HT-29 (cell line): ENCODE results near the gene SLC16A5. TPM values are rescaled to one million over a fixed set of nuclear protein-coding genes. Genes with fewer than 3 reads are reported as not detected.
"Not testable (repeated sequence)": the region's sequence is repeated elsewhere in the genome, so short reads cannot be mapped to it uniquely, and the experiment has no call there.

ENCODE experiments used
- DNase-seq: peaks from one replicate; pipeline ENCODE4 v3.0.0-alpha.2; 2015; ENCODE audit warnings: low spot score
- total RNA-seq: library from RNA; depleted of rRNA; stranded (reverse); fragments of >200 nt; shearing (Covaris generic); gene quantifications from 2 replicates; pipeline ENCODE4 v1.2.3, GENCODE V29; 2014

Gene SLC16A5
- total RNA-seq, 1 experiment from 2014 or later: 264 TPM

DNA sequence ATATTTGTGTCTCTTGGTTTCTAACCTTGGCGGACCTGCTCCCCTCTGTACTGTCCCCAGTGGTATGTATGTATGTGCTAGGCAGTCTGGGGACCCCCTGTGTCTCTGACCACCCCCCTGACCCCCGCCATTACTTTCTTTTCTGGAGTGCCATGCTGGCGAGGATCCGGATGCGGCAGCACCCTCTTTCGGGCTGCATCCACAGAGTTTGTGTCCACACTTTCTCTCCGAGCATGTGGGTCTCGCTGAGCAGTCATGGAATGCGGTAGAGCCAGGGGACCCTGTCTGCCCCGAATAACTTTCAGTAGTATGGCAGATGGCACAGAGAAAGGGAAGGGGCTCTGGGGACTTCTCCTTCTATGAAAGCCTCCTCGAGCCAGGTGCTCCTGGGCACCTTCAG is 23.7 kb upstream of the SLC16A5 start:
- no peak for DNase-seq

DNA sequence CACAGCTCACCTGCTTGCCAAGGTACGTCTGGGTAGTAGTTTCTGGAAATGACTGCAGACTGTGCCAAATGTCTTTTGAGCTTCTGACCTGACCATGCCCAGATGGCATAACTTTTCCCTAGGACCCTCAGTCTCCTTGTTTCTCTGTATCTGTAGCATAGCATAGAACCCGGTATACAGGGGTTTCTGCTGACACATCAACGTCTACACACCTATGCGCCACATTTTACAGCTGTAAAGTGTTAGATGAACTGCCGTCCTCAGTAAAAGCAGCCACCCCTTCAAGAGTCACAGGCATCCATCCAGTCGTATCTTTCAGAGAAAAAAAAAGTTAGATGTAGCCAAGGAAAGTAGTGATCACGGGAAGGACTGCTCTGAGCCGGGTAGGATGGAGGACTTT is 23.3 kb upstream of the SLC16A5 start:
- DNase-seq: no peak

DNA sequence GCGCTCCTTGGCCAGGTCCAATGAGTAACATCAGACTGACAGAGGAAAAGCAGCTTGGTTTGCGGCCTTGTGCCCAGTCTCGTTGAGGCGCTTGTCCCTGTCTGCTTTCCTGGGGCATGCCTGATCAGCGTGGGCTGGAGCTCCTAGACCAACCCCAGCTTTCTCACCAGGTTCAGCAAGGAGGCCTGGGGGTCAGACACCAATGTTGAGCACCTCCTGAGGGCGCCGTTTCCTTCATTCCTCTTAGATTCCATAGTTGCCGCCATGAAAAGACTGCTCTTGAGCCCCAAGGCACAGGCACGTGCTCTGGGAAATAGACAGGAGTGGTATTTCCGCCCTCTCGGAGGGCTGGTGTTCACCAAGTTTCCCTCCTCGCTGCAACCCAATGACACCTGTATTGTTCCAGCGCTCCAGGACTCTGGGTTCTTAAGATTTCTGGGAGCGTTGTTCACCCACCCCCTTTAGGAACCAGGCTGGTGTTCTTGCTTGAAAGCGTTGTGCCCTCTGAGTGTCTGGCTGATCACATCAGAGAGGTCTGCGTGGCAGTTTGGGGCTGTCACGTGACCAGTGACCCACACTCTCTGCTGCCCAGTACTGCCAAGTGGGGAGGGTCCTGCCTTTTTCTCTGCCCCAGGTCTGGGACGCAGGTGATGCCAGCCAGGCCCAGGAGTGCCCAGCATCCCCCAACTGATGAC is 22.7 kb upstream of the SLC16A5 start:
- no peak for DNase-seq

DNA sequence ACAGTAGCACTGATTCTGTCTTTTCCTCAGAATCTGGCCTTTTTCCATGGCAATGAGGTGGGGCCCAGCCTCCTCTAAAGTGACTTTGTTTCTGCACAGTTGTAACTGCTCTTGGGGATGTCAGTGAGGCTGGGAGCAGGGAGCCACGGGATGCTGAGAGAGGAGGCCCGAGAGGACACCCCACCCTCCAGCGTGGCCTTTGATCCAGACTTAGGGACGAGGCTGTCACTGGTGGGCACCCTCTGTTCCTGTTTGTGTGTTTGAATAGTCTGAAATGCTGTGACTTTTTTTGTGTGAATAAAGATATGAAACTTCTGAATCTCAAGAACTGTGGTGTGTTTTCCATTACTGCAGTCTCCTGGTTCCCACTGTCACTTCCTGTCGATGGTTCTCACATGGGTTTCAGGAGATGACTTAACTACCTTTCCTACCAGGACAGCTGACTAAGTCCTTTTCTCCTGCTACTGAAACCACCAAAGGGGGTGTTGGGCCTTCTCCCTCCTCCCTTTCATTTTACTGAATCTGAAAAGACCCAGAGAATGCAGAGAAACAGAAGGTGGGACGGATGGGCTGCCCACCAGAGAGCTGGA is 22.1 kb upstream of the SLC16A5 start:
- DNase-seq: no peak

DNA sequence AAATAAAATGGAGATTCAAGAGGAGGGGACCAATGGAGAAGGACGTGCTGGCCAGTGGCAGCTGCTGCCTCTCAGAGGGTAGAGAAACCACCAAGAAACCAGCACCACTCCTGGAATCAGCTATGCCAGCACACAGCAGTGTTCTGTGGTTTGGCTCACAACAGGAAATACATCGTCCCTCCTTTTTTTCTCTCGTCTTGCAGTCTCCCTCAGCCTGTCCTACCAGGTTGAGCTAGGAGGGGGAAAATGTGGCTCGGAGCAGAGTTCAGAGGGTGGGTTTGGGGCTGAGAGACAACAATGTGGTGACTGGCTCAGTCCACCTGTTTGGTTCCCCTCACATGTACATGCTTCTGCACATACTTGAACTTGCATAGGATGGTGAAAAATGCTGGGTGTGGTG is 19.9 kb upstream of the SLC16A5 start:
- DNase-seq: peak; percentile 23

DNA sequence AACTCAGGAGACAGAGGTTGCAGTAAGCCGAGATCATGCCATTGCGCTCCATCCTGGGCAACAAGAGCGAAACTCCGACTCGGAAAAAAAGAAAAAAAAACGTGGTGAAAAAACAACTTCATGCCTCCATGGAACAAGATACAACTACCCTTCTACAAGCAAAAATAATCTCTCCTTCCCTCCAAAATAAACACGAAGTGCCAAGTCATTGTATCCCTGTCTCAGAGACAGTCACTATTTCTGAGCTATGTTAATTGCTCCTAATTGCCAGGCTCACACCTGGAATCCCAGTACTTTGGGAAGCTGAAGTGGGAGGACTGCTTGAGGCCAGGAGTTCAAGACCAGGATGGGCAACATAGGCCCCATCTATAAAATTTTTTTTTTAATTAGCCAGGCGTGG is 19.0 kb upstream of the SLC16A5 start:
- DNase-seq: no peak

DNA sequence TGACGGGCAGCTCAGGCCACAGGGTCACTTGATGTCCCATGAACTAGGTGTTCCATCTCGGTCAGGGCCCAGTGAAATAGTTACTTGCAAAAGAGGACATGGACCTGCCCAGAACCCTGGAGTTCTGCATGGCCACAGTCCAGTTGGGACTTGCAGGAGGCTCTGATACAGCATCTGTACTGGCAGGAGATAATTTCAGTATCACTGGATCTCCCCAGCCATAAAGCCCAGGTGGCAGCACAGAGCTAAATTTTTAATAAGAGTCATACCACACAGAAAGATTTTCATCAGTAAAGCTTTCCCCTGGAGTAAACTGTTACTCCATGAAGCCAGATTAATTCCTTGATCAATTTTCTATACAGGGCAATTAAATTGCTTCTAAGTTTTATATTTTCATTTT is 18.0 kb upstream of the SLC16A5 start:
- peak; percentile 75 for DNase-seq

DNA sequence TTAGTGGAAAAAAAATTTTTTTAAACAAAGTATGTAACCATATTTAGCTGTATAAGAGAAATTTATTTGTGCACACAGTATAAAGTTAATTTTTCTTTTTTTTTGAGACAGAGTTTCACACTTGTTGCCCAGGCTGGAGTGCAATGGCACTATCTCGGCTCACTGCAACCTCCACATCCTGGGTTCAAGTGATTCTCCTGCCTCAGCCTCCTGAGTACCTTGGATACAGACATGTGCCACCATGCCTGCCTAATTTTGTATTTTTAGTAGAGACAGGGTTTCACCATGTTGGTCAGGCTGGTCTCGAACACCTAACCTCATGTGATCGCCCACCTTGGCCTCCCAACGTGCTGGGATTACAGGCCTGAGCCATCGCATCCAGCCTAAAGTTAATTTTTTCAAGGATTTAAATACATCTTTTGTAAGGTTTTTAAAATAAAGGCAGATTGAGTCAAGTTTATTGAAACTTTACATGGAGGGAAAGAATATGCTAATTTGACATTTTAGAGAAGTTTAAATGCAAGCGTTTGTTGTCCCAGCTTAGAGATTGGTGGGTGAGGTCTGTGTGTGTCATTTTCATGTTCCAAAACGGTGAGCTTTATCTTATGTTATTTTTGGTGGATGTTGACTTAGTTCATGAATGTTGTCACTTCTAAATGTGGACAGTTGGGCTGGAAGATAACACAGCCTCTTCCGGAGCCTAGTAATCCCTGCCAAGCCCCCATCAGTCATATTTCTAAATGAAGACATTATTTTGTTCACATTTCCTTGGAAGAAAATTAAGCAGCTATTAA is 16.1 kb upstream of the SLC16A5 start:
- DNase-seq: not testable (repeated sequence)

DNA sequence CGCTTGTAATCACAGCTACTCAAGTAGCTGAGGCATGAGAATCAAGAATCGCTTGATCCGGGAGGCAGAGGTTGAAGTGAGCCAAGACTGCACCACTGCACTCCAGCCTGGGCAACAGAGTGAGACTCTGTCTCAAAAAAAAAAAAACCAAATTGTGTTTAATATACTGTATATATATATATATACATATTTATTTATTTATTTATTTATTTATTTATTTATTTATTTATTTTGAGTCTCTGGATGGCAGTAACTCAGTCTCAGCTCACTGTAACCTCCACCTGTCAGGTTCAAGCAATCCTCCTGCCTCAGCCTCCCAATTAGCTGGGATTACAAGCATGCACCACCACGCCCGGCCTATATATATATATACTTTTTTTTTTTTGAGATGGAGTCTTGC is 14.8 kb upstream of the SLC16A5 start:
- DNase-seq: not testable (repeated sequence)

DNA sequence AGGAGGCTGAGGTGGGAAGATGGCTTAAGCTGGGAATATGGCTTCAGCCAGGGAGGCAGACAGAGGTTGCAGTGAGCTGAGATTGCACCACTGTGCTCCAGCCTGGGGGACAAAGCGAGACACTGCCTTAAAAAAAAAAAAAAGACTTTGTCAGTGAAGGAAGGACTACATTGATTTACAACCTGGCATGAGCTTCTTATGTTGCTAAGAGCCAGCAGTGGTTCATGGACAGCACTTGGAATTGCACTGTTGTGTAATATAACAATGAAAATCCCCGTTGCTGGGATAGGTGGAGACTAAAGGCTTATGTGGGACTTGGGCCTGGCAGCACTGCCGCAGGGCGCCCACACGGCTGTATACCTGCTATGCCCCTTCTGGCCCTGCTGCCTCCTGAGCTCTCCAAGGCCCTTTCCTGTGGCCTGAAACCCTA is 14.1 kb upstream of the SLC16A5 start:
- DNase-seq: no peak

DNA sequence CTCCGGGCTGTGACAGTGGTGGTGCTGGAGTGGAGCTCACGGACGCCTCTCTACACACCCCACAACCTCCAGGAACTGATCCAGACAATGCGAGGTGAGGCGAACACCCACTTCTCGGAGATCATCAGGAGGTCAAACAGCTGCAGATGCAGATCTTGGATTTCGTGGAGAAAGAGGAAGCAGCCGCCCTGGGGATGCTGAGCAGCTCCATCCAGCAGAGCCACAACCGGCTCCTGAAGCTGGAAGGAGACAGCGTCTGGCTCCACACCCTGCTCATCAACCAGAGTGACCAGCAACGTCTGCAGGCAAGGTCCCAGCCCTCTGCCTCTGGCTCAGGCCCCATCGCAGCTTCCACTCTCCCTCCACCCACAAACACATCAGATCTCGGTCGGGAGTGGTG is 13.2 kb upstream of the SLC16A5 start:
- DNase-seq: no peak

DNA sequence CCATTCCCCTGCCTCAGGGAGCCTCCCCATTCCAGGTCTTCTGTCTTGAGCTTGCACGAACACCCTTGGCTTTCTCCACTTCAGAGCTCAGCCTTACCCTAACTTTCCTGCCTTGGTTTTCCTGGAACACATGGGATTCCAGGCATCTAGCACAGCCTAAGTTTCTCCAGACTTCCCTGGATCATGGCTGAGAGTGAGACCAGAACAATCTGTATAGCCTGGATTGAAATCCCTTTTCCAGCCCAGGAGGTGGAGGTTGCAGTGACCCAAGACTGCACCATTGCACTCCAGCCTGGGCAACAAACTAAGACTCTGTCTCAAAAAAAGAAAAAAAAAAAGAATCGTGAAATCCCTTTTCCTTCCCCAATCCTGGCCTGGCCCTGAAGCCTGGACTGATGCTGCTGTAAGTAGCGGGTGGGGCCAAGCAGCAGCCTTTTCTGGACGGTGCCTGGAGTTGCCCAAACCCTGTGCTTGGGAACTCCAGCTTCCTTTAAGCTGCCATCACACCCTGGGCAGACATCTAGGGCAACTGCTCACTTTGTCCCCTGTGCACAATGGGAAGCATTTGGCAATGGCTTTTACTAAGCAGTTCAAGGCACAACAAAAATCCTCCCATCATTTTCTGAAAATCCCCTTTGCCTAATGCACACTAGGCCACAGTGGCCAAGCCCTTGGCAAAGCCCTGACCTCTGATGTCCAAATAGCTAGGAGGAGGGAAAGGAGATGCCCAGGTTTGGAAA is 12.0 kb upstream of the SLC16A5 start:
- DNase-seq: no peak

DNA sequence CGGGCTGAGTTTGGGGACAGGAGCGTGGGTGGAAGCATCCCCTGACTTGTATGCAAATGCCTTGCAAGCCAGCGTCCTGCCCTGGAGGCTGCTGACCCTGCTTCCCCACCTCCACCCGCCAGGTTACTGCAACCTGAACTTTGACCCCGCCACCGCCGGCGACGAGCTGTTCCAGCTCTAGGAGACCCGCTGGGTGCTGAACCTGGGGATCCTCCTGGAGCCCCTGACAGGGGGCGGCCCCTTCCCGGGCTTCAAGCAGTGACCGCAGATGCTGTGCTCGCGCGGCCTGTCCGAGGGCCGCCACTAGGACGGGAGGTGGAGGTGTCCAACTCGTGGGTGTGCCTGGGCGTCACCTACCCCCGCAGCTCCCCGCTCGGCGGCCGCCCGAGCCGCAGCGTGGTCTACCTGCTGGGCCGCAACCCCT is 10.7 kb upstream of the SLC16A5 start:
- DNase-seq: no peak

DNA sequence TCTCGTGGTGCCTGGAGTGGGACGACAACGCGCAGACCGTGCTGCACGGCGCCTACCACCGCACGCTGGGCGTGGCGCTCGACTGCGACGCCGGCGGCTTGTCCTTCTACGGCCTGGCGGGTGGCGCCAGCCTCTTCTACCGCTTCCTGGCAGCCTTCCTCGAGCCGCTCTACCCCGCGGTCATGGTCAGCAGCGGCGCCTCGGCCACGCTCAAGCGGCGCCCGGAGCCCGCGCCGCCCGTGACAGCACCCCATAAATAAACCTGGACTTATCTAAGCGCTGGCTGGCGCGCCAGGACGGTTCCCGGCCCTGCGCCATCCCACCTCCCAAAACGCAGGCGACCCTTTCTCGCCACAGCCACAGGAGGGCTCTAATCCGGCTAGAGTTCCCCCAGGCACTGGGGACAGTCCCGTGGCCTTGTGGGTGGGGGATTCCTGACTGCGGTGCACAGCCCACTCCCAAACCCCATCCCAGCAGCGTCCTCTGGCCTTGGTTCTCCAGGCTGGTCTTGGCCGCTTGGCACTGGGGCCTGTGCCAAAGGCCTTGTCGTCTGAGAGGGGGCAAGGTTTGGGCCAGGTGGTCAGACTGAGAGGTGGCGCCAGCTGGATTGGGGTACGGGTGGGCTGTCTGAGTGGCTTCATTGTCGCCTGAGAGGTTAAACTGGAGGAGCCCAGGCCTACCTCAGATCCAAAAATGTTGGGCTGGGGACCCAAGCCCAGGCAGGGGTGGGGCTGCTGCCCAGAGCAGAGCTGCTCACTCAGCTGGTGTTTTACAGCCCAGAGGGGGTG is 10.1 kb upstream of the SLC16A5 start:
- DNase-seq: peak; percentile 81

DNA sequence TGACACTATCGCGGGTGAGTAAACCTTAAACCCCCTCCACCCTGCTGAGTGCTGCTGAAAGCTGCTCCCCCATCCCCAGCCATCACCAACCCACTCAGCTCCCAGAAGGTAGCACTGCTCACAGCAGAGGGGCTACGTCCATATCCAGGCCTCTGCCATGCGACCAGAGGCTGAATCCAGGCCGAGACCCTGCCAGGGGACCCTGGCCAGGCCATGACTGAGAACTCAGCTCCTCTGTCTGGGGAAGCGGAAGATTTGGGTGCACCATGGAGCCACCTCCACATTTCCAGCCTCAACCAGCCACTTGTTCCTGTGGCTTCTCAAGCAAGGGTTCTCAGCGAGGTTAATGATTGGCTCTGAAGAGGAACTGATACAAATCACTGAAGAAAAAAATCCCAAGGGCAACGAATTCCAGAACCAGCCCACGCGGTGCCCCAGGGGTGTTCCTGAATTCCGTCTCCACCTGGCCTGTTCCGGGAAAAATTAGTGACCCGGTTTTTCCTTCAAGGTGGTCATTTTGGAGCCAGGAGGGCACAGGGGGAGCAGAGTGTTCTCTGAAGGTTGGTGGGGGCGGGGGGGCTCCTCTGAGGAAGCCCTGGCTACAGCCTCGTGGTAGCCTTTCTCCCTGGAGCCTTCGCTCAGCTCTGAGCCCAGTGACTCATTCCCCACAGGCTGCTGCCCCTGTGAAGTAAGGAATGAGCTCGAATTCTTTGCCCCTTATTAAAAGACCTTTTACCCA is 9.3 kb upstream of the SLC16A5 start:
- peak; percentile 81 for DNase-seq

DNA sequence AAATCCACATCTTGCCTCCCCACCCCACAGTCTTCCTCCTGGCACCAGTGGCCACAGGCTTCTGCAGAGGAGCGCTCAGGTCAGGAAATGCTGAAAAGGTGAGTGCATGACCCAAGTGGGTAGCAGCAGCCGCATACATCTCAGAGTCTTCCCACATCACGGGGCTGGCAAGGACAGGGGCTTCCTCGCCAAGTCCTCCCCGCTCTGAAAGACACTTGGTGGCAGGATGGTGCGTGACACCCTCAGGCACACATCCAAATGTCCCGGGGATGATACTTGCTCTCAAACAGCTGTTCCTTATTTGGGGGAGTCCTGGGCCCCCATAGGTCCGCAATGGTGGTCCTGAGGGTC is 8.8 kb upstream of the SLC16A5 start:
- no peak for DNase-seq

DNA sequence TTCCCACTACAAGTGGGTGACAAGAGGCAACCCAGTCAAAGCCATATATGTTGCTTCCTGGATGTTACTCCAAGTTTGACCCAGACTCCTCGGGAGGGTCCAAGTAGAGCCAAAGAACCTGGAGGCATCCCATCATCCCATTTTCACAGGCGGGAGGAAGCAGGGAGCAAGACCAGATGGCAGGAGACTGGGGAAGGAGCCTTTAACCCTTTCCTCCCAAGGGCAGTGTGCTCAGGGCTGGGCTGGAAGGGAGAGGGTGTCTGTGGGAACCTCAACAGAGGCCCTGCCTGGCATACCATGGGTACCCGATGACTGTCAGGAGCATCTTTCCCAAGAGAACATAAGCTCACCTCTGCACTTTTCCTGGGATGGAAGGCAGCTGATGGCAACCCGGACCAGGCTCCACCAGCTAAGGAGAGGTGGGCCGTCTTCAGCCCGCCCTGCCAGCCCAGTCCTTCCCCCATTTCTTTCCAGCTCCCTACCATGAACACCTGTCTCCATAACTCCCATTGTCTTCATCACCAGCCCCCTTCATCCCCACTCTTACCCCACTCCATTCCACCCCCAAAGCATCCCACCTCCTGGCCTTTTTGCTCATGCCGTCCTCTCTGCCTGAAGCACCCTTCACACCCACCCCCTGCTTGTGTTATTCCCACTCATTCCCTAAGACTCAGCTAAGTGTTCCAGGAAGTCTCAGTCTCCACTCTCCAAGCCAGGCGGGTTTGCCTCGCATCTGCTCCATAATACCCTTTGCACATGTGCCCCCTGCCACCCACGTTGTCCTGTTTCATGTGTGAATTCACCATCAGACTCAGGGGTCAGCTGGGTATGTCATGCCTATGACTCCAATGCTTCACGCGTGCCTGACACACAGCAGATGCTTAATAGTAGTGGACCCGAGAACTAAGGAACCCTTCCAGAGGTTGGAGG is 5.9 kb upstream of the SLC16A5 start:
- DNase-seq: no peak

DNA sequence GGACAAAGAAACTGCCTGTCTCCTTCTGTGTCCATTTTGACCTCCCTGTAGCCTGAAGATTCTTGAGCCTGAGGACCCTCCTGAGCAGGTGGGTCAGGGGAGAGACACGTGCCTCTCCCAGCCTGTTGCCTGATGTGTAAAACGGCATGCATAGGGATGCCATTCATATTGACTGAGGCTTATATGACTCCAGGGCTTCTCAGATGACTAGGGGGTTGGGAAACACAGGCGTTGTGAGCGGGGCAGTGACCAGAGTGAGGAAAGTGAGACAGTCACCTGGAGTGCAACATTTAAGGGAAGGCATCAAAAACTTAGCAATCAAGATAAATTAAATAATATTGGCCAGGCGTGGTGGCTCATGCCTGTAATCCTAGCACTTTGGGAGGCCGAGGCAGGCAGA is 5.1 kb upstream of the SLC16A5 start:
- no peak for DNase-seq

DNA sequence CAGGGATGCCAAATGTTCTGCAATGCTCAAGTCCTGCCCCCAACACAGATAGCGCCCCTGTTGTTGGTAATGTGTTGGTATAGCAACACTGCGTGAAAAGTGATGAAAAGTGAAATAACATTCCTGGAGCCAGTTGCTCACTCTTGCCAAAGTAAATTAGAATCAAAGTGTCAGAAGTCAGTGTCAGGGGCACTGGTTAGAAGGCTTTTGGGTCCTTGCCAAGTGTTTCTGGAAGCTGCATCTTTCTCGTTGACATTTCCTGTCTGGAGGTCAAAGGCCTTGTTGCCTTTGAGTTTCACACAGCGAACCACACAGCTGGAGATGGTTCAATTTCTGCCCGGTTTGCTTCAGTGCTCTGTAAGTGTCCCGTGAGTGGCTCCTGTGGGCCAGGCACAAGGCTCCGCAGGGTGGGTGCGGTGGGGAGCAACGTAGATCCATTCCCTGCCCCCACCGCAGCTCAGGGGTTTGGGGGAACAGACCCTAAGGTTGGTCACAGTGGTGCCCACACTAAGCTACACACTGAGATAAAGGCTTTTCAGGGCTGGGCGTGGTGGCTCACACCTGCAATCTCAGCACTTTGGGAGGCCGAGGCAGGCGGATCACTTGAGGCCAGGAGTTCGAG is 3.6 kb upstream of the SLC16A5 start:
- peak; percentile 63 for DNase-seq
